Stimulated activated CD8-positive, alpha-beta memory T cell treated with anti-CD3 and anti-CD28 coated beads, Interleukin-15, amount 100 ng/mL, for 48 hours (primary cell): ENCODE results near the gene RUNX3.
A peak's percentile ranks its signal among the peaks of the same experiment; 100 is the strongest.

Experiments used
- DNase-seq, 2 donors: peaks; one replicate each; pipeline ENCODE4 v3.0.0-alpha.2; 2020; ENCODE audit warnings: low read depth in 2 of 2

The RUNX3 gene

GRCh38 chr1:24929398-24930259 is 447 bp downstream of the RUNX3 start:
- DNase-seq = peak in 1 of 2 donors; percentile 36

- DNase-seq = peak in 1 of 2 donors; percentile 39
Observed at GRCh38 chr1:24928689-24929397, 1.2 kb downstream of the RUNX3 start.

- no peak for DNase-seq
Observed at GRCh38 chr1:24927988-24928688, 1.9 kb downstream of the RUNX3 start.

GRCh38 chr1:24927473-24927872 is 2.6 kb downstream of the RUNX3 start:
- no peak for DNase-seq

DNA sequence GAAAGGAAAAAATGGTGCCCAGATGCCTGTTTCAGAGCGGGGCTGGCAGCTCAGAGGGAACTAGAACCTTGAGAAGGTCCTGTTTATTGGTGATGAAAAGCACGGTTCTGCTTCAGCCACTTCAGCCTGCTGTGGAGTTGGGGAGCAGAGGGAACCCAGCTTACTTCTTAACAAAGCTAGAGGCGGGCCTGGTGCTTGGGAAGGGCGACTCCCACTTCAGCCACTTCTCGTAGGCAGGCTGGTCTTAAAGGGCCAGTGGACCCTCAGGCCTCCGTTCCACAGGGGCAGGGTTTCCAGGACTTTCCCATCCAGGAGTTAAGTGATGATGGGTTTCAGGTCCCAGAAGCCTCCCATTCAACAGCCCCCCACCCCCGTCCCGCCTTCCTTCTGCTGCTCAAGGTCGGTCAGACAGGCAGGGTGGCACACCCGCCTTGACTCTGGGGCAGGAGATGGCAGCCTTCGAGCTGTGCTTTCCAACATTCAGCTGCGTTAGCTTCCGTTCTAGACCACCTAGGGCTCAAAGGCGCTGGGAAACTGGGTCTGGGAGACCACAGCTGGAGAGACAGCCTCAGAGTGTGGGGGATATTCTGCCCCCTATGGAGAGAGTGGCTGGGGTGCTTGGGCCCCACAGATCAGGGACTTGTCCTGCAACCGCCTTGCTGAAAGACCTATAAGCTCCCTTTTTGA is 3.4 kb downstream of the RUNX3 start:
- no peak for DNase-seq

DNA sequence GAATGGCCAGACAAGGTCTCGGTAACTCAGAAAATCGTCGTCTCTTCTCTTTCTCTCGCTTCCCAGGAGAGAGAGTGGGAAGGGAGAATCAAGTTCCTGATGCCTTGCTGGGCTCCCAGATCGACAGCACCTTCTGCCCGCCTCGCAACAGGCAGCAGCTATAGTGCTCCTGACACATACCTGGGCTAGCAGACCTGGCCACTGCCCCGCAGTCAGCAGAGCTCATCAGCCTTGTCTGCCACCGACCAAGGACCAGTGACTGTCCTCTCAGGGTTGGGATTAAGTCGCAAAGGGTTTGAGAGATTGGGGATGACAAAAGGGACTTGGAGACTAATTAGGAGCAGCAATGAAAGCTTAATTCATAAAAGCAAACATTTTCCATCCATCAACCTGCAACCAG is 4.1 kb downstream of the RUNX3 start:
- DNase-seq = no peak

DNA sequence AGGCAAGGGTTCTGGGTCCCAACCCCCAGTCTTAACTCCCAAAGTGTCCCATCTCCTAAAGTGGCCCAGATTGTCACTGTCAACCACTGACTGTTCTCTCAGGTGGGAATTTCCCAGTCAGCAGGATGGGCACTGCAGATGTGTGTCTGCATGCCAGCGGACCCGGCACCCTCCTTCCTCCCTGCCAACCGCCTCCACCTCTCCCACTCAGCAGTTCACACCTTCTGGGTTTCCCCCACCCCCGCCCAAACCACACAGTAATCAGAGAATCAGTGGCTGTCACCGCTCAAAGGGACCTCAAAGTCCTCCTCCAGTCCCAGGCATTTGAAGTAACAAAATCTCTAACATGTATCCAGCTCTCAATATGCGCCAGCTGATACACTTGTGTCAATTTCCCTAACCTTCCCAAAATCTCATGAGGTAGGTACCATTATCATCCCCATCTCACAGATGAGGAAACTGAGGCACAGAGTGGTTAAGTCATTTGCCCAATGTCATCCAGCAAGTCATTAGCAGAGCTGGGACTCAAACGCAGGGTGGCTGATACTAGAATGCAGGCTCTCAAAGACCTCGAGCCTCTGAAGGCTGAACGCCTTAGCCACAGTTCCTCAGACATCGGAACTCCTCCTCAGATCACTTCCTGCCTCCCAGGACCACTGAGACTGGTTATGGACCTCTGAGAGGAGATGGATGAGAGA is 4.8 kb downstream of the RUNX3 start:
- DNase-seq = peak; percentile 77 to 78

DNA sequence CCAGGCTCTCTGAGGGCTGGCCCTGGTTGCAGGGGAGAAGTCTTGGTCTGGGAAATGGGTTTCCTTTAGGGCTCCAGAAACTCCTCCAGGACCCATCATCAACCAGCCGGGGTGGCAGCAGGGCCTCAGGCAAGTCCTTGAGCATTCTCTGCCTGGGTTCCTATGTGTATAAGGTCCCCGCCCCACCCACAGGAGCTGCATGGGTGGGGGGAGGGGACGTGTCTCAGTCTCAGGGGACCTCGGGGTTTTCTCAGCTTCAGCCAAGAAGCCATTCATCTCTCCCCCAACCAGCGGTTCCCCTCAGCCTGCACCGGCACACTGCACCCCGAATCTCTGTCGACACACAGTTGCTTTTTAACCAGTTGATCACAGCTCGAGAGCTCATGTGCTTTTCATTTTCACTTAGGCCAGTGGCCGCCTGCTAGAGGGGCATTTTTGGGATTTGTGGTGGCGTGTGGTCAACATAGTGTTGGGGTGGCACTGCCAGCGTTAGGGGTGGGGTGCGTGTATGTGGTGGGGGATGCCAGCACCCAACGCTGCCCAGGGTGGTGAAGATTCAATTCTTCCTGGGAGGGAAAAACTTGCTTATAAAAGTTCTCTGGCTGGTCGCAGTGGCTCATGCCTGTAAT is 6.5 kb downstream of the RUNX3 start:
- peak in 1 of 2 donors; percentile 38 for DNase-seq

DNA sequence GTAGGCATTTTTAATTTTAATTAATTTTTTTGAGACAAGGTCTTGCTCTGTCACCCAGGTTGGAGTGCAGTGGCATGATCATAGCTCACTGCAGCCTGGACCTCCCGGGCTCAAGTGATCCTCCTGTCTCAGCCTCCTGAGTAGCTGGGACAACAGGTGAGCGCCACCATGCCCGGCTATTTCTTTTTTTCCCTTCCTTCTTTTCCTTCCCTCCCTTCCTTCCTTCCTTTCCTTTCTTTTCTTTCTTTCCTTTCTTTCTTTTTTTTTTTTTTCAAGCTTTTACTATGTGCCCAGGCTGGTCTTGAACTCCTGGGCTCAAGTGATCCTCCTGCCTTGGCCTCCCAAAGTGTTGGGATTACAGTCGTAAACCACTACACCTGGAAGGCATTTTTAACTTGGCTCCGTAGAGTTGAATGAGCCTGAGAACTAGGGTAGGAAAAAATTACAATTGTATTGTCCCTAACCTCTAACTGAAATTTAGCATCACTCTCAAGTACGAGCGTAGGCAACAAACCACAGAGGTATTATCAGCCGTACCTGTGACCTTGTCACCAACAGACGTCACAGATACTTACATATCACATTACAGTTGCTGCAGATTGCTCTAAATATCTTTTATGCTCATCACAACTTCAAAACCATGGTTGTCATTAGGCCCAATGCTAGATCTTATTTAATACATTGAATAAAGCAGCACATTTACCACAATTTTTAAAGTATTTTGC is 8.0 kb downstream of the RUNX3 start:
- no peak for DNase-seq

DNA sequence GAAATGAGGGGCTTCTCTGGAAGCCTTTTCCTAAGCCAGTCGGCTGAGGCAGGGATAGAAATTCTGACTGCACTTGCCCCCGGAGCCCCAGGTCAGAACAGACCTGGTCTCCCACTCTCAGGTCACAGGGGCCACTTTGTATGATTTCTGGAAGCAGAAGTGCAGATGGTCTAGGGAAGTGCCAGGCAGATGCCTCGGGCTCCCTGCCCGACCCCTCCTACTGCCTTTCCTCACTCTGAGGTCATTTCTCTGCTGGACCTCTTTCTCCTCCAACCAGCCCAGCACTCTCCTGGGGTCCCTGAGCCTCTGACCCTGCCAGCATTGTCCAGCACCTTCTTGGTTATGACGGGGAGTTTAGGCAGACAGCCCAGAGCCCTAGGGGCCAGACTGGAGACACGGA is 8.7 kb downstream of the RUNX3 start:
- no peak for DNase-seq

- no peak for DNase-seq
Observed at GRCh38 chr1:24920533-24920925, 9.5 kb downstream of the RUNX3 start.

DNA sequence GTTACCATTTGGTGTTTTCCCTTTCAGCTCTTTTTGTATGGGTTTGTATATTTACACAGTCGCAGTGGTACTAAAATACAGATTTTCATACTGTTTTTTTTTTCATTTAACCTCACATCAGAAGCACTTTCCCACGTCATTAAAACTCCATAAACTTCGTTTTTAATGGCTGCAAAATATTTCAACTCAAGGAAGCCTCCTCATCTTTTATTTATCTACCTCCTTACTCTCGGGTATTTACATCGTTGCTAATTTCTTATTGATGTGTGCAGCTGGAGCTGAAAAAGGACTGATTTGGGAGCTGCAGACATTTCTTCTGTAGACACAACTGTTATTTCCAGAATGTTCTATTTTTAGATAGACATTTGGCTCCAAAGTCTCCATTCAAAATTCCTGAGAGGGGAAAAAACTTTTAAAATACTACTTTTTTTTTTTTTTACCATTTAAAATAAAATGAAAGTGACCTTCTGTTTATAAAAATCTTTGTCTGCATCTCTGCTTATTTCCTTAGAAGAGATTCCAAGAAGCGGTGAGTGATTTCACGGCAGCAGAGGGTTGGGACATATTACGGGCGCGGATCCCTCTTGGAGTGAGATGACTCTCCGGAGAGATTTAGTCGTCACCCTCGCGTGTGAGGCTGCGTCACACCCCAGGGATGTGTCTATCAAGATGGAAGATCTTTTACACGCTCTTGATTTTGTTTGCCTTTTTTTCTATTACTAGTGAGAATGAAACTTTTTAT is 10.1 kb downstream of the RUNX3 start:
- peak; percentile 46 to 72 for DNase-seq

DNA sequence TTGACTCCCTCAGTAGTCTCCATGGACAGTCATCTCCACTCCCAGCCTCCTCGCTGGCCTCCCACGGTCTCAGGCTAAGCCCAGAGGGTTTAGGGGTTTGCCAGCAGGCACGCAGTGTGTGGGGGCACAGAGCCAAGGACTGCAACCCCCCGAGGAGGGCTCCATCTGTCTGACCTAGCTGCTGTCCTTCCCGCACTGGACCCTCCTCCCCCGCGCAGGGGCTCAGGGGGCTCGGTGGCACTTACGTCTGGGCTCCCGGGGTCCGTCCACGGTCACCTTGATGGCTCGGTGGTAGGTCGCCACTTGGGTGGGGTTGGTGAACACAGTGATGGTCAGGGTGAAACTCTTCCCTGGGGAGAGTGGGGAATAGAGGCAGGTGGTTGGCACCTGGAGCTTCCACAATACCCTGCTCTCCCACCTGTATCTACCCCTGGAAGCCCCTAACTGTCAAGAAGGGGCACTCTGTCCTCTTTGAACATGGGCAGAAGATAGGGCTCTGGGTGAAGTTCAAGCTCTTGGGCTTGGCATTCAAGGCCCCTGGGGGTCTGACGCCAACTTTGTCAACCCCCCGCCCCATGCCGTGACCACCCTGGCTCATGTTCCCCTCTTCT is 11.0 kb downstream of the RUNX3 start:
- no peak for DNase-seq

DNA sequence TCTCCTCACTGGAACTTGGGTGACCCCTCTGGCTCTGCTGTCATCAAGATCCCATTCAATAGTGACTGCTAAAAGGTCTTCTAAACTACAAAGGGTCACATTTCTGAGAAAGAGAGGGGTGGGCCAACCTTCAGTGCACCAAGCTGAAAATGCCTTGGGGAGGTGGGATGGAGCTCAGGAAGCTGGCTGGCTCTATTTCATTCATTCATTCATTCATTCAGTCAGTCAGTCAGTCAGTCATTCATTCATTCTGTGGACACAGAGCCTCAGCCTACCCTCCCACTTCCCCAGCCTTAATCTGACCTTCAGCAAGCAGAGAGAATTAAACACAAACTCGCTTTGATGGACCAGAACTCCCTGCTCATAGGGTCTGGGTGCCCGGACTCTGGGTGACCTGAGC is 11.7 kb downstream of the RUNX3 start:
- DNase-seq = no peak

DNA sequence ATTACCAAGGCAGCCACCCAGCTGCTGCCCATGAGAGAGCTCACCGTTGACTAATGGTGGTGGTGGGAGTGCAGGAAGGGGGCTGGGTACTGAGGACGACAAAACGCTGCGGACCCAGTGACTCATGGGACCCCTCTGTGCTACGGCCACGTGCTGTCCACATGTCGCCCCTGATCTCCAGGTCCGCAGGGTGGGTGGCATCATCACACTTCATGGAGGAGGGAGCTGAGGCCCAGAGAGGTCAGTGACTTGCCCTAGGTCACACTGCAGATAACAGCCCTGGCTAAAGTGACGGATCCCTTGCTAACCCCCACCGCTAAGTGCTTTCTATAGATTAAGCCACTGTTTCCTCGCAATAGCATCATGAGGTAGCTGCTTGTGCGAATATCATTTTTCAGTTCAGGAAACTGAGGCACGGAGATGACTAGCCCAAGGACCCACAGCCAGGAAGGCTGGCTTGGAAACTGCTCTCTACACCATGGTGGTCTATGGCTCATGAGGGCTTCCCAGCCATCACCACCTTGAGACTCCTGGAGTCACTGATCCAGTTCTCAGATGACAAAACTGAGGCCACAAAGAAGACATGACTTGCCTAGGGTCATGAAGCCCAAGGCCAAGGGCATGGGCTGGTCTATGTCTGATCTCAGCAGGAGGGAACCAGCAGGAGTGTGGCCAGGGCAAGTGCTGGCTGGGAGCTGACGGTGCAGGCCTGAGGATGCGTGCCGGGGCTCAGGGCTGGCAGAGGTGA is 12.6 kb downstream of the RUNX3 start:
- DNase-seq = no peak

DNA sequence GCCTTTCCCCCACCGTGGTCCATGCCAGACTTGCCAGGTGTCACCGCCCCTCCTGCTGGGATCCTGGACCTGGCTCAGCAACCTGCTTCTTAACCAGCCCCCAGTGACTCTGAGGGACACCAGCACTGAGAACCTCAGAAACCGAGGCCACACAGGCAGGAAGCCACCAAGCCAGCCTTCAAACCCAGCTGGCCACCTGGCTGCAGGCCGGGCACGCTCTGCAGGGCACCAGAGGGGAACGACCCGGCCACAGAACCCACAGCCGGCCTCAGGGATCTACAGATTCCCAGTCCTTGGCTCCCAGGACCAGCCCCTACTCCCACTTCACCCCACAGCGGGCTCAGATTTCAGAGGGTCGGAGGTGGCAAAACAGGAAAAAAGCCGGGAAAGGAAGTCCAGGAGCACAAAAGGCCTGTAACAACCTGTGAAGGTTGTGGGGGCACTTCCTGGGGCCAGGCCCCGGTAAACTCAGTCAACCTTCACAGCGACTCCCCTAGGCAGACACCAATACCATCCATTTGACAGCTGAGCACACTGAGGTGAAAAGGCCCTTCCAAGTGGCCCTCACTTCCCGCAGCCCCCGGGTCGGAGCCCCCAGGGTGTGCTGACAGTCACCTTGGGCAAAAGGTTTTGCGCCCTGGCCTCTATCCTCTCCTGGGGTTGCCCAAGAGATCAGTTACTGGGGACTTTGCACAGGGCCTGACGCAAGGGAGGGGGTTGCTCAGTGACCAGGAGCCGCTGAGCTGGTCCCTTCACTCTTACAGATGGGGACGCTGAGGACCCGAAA is 14.1 kb downstream of the RUNX3 start:
- no peak for DNase-seq
